GM18868 (cell line): ENCODE data around the gene PIP4K2C.
"Not testable (repeated sequence)": the region's sequence is repeated elsewhere in the genome, so short reads cannot be mapped to it uniquely, and the experiment has no call there.

ENCODE experiments used
- ATAC-seq: cut with Tn5 transposase; IDR thresholded peaks from one replicate; pipeline ENCODE4 v1.9.1; 2021; ENCODE audit warnings: mild to moderate bottlenecking, moderate library complexity; ENCODE audit not compliant: unreplicated experiment

Gene PIP4K2C

DNA sequence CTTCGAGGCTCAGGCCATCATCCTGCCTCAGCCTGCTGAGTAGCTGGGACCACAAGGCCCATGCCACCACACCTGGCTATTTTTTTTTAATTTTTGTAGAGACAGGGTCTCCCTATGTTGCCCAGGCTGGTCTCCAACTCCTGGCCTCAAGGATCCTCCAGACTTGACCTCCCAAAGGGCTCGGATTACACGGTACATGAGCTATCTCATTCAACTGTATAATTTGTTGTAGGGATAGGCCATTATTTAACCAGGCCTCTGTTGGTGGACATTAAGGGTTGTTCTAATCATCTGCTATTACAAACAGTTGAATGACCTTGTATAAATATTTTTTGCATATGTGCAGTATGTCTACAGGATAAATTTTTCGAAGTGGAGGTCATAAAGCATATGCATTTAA is 32.1 kb upstream of the PIP4K2C start:
- ATAC-seq: no peak

DNA sequence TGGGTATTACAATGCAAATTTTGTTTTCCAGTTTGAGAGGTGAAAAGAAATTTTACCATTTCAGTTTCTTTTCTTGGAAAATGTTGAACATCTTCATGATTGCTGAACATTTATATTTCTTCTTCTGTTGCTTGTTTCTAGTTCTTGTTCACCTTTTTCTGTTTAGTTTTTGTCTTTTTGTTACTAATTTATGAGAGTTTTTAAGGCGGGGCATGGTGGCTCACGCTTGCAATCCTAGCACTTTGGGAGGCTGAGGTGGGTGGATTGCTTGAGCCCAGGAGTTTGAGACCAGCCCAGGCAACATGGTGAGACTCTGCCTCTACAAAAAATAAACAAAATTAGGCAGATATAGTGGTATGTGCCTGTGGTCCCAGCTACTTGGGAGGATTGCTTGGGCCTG is 30.5 kb upstream of the PIP4K2C start:
- no peak for ATAC-seq

DNA sequence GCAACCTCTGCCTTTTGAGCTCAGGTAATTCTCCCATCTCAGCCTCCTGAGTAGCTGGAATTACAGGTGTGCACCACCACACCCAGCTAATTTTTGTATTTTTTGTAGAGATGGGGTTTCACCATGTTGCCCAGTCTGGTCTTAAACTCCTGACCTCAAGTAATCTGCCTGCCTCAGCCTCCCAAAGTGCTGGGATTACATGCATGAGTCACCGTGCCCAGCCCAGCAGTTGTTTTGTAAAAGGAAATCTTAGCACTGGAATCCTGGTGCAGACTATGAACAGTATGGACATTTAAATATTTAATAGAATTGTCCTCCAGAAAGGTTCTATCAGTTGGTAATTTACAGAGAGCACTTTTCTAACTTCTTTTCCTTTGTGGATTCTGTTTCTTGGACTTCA is 29.9 kb upstream of the PIP4K2C start:
- not testable (repeated sequence) for ATAC-seq

DNA sequence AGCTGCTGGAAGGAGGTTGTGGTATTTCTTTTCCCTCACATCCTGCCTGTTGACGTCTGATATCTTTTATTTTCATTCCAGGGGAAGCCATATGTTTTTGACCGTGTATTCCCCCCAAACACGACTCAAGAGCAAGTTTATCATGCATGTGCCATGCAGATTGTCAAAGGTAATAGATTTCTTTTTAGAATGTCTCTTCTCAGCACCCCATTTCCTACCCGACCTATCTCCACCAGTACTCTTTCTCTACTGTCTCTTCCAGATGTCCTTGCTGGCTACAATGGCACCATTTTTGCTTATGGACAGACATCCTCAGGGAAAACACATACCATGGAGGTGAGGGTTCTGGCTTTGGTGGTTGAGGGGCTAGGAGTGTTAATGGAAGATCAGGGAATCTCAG is 27.6 kb upstream of the PIP4K2C start:
- ATAC-seq: no peak

DNA sequence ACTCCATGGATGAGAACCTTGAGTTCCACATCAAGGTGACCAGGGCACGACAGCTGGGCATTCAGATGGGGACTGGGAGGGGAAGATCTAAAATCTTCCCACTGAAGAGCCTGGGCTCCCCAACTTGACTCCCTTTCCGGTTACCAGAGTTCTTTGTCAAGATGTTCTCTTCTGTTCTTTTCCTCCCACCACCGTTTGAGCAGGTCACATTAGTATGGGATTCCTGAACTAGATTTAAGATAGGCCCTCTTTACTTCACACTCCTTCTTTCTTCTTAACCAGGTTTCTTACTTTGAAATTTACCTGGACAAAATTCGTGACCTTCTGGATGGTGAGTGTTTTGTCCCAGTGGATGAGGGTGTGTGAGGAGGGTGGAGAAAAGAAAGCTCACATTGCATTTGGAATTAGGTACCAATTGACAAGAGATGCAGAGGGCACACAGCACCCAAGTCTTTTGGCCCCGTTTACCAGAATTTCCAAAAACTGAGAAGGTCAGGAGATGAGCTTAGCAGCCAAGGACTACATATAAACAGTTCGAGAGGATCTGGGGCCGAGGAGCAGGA is 26.7 kb upstream of the PIP4K2C start:
- ATAC-seq: no peak

DNA sequence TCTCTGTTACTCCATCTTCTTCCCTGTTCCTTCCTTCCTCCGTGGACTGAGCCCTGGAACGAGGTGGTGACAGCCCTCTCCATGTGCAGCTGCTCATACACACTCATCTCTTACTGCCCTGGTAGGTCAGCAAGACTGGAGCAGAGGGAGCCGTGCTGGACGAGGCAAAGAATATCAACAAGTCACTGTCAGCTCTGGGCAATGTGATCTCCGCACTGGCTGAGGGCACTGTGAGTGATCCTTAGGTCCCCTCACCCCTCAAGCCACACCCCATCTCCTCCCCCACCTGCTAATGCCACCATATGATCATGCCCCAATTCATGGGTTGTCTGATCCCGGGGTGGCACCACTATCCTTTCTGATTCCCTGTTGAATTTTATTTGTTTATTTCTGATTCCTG is 22.2 kb upstream of the PIP4K2C start:
- no peak for ATAC-seq

DNA sequence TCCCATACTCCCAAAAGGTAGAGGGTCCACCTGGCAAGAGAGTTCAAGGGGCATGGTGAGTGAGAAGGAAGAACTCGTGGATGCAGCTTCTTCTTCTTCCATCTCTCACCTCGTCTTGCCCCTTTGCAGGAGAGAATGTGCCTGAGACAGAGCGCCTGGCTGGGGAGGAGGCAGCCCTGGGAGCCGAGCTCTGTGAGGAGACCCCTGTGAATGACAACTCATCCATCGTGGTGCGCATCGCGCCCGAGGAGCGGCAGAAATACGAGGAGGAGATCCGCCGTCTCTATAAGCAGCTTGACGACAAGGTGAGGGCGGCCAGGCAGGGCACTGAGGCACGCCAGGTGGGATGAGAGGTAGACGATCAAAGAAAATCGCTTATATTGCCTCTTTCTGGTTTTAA is 21.1 kb upstream of the PIP4K2C start:
- no peak for ATAC-seq

DNA sequence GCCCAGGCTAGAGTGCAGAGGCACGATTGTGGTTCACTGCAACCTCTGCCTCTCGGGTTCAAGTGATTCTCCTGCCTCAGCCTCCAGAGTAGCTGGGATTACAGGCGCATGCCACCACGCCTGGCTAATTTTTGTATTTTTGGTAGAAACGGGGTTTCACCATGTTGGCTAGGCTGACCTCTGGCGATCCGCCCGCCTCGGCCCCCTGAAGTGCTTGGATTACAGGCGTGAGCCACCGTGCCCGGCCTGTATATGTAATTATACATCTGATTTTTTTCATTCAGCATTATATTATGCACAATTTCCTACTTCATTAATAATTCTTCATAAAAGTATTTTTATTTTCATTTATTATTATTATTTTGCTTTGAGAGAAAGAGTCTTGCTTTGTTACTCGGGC is 20.6 kb upstream of the PIP4K2C start:
- ATAC-seq: not testable (repeated sequence)

DNA sequence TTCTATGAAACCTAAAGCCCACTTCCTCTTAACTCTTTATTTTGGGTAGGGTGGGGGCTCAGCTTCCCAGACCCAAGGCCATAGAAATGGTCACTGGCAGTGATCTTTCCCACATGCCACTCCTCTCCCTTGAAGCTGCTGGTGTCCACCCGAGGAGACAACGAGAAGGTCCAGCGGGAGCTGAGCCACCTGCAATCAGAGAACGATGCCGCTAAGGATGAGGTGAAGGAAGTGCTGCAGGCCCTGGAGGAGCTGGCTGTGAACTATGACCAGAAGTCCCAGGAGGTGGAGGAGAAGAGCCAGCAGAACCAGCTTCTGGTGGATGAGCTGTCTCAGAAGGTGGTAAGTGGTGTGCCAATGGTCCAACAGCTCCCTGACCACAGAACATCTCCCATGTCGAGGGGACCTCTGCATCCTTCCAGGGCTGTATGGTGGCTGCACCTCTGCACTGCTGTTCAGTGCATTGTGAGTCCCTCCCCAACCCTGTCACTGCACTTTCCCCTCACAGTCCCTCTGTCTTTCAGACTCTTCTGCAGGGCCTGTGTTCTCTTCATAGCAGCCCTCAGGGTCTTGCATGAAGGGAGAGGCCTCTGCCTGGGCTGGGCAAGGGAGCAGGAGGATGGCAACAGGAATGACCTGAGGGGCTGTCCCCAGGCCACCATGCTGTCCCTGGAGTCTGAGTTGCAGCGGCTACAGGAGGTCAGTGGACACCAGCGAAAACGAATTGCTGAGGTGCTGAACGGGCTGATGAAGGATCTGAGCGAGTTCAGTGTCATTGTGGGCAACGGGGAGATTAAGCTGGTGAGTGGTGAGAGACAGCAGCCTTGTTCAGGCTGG is 18.8 kb upstream of the PIP4K2C start:
- no peak for ATAC-seq

DNA sequence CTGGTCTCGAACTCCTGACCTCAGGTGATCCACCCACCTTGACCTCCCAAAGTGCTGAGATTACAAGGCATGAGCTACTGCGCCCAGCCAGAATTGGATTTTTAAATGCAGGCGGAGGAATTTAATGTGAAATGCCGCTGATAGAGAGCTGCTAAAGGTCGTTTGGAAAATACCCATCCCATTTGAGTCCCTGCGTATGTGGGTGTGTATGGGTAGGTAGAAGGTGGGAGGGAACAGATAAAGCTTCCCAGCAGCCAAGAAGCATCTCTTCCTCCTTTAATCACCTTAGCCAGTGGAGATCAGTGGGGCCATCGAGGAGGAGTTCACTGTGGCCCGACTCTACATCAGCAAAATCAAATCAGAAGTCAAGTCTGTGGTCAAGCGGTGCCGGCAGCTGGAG is 16.2 kb upstream of the PIP4K2C start:
- no peak for ATAC-seq

DNA sequence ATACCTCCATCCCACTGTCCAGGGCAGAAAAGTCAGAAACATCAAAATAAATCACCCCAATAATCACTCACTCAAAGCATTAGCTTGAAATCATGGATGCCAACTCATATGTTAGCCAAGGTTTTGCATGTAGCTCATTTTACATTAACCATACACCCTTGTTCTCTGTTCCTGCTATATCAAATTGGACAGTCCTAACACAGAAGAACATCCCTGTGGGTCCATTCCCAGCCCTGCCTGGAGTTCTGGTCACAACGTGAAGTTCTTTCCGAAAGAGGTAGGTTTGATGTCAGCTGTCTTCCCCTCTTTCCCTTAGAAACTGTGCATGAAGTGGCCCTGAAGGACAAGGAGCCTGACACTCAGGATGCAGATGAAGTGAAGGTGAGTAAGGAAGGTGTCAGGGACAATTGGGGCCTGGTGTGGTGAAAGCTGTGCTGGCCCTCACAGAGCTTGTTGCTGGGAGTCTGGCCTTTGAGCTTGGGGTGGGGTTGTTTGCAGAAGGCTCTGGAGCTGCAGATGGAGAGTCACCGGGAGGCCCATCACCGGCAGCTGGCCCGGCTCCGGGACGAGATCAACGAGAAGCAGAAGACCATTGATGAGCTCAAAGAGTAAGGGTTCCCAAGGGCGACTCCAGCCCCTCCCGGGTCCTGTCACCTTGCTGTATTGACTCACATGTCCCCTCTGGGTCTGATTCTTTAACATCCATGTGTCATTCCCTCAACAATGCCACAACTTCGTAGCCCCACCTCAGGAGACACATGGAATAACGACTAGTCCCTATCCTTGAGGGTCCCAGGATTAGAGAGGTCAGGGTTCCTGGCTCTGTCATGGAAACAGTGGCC is 15.0 kb upstream of the PIP4K2C start:
- ATAC-seq: no peak

DNA sequence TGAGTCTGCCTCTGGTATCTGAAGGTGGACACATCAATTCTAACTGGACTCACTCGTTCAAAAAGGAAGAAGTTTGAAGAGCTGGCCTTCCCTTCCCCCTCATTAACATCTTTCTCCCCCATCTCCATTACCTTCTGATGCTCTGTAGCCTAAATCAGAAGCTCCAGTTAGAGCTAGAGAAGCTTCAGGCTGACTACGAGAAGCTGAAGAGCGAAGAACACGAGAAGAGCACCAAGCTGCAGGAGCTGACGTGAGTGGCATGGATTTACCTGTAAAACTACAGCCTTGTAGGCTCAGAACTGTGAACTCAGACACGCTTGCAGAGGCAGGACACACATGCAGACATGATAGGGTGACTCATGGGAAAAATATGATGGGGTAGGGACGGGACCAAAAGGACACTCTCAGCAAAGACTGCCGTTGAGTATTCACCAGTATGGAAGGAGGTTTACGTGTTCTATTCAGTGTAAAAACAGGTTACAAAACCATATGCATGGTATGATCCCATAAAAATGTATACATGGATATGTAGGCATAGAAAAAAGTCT is 14.3 kb upstream of the PIP4K2C start:
- no peak for ATAC-seq

DNA sequence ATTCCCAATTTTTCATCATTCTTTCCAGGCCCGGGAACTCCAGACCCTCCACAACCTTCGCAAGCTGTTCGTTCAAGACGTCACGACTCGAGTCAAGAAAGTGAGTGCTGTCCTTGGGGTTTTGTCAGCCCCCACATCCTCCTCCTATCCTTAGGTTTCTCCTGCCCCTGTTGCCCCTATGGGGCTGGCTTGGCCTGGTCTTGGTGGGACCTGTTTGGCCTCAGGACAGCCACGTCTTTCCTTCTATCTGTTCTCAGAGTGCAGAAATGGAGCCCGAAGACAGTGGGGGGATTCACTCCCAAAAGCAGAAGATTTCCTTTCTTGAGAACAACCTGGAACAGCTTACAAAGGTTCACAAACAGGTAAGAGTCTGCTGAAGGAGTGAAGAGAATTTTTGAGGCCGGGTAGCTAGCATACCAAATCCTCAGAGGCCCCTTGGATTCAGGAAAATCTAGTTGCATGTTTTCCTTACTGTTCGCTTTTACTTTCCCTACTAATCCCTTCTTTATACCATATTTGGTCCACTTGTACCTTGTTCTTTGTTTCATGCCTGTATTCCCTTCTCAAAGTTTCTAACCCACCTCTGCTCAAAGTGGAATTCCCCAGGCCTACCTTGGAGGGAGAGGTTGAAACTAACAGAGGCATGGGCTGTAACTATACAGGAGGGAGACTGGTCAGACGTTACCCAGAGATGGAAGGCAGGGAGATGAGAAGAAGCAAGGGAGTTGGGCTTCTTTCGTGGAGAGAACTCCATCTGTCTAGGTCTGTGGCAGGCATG is 12.8 kb upstream of the PIP4K2C start:
- ATAC-seq: no peak

DNA sequence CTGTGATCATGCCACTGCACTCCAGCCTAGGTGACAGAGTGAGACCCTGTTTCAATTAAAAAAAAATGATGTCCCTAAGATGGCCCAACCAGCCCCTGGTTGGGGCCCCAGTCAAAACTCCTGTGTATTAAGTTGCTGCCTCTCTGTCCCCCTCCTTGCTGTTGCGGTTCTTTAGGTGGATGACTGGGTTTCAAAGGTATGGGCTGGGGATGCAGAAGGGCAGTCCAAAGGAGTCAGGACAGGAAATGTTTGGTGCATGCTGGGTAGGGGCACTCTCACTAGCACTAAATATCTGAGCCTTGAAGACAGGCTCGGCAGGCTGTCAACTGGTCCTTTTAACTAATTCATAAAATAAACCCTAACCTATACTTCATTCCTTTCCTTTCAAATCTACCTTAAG is 12.0 kb upstream of the PIP4K2C start:
- no peak for ATAC-seq

DNA sequence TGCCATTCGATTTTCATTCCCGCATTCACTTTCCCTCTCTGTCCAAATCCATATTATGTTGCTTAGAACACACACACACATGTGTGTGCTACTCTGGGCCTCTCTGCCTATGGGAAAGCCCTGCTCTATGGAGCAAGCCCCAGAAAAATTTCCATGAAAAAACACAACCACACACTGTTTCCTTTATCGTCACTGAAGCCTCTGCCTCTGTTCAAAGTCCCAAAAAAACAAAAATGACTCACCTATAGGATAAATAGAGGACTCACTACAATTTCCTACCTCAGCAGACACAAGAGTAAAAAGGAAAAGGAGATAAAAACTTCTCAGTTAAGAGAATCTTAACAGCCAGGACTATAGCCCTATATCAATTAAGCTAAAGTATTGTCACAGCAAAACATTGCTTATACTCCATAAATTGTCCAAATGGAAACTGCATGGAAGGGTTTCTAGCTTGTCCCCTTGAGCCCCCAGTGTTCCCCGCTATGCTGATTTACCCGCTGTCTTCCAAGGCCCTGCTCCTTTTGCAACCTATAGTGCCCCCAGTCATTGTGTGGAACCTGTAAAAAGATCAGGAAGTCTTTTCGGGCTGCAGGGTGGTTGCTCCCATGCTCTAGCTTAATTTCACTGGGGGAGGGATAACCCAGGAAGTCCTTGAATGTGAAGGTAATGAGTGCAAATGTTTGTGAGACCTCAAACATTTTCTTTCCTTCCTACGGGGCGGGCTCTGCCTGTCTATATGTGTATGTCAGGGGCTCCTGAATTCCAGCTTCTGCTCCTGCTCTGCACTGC is 11.1 kb upstream of the PIP4K2C start:
- ATAC-seq: no peak

DNA sequence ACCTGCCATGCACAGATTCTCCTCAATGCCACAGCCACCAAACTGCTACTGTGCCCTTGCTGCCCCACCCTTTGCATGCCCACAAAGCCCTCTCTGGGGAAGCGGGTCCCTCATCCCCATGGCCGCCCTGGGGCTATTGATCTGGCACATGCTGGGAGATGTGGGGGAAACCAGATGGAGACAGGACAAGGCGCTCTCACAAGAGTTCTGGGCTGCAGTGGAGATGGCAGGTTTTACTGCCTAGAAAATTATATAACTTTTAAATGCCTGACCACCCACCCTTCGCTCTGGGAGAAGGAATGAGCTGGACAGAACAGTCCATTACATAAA is 10.6 kb upstream of the PIP4K2C start:
- ATAC-seq: no peak

DNA sequence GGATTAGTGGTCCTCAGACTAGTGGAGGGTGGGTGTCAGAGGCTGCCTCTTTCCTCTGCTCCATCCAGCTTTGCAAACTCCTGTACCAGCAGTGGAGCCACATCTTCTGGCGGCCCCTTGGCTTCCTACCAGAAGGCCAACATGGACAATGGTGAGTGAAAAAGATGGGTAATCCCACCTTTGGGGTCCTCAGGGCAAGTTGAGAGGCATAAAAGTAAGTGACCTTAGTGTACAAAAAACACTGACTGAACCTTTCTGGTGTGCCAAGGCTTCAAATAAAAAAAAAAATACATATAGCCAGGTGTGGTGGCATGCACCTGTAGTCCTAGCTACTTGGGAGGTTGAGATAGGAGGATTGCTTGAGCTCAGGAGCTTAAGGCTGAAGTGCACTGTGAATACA is 9.2 kb upstream of the PIP4K2C start:
- no peak for ATAC-seq

DNA sequence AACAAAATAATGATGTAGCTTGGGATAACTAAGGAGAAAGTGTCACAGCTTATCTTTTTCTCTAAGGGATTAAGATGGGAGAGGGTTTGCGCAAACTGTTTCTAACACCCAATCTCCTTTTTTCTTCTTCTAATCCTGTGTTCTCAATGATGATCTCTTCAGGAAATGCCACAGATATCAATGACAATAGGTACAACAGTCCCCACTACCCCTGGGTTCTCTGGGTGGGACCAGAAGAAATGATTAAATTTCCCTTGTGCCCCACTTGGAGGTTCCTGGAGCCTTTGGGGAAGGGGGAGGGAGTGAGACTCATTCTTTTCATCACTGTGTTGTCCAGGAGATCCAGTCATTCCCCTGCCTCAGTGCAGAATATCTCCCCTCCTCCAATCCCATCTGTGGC is 8.6 kb upstream of the PIP4K2C start:
- ATAC-seq: no peak

DNA sequence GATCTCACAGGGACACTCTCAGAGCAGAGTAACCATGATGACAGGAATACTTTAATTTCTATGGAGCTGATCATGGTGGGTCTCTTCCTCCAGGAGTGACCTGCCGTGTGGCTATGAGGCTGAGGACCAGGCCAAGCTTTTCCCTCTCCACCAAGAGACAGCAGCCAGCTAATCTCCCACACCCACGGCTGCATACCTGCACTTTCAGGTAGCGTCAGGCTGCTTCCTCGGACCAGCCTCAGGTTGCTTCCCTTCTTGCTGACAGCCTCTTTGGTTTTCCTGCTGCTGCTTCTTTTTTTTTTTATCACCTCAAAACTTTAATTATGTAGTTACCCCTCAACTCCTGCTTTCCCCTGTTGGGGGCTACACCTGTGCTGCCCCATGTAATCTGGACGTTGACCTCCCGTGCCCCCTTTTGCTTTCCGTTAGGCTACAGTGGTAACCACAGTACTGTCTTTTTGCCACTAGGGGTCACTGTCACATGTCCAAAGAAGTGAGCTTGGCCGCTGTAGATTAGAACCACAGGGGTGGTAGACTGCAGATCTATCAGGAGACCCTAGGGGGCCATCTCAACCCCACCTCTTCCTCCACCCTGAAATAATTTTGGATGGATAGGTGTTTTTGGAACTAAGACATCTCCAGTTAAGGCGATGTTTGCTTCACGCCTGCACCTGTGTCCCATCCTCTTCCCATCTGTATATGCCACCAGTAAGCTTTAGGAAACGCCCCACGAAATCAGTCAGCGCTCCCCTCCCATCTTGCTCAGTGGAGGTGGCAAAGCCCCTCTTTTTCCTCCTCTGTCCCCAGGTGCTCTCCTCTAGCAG is 7.8 kb upstream of the PIP4K2C start:
- peak; percentile 96 for ATAC-seq
